ENCODE results near the gene OSBPL5.
"Not testable (repeated sequence)": the region's sequence is repeated elsewhere in the genome, so short reads cannot be mapped to it uniquely, and the experiment has no call there.

The OSBPL5 gene

GRCh38 chr11:3178349-3178748, 13.2 kb upstream of the OSBPL5 start:
- DNase-seq: no peak

DNA sequence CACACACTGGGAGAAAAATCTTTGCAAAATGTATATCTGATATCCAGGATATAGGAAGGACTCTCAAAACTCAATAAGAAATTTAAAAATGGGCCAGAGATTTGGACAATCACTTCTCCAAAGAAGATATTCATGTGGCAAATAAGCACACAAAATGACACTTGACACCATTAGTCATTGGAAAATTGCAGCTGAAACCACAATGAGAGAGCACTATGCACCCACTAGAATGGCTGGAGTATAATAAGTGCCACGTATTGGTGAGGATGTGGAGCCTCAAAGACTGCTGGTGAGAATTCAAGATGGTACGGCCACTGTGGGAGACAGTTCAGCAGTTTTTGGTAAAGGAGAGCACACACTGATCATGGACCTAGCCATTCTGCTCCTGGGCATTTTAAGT, 12.8 kb upstream of the OSBPL5 start:
- DNase-seq: no peak

GRCh38 chr11:3176487-3176886, 11.4 kb upstream of the OSBPL5 start:
- no peak for DNase-seq

DNA sequence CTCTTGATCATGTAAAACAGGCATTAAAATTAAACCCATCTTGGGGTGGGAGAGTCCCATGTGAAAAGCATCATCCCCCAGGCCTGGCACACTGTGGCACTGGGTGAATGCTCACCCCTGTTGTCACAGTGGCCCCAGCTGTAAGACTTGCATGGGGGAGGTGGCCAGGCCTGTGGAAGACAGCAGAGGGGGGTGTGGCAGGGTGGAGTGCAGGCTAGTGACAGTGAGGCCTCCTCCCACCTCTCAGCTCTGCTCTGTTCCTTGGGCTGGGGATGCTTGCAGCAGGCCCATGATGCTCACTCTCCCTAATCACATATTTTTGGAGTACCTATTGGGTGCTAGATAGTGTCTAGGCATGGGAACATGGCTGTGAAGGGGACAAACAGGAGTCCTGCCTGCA, 10.1 kb upstream of the OSBPL5 start:
- no peak for DNase-seq

DNA sequence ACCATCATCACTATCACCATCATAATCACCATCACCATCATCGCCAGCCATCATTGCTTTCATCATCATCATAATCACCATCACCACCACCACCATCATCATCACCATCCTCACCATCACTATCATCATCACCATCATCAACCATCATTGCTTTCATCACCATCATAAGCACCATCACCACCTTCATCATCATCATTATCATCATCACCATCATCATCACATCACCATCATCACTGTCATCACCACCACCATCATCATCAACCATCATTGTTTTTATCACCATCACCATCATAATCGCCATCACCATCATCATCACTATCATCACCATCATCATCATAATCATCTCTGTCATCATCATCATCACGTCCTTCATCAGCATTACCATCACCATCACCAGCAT, 9.3 kb upstream of the OSBPL5 start:
- no peak for DNase-seq

- DNase-seq: no peak
Measured at GRCh38 chr11:3173795-3174194, 8.7 kb upstream of the OSBPL5 start.

GRCh38 chr11:3171931-3172560, 6.9 kb upstream of the OSBPL5 start:
- no peak for DNase-seq

DNA sequence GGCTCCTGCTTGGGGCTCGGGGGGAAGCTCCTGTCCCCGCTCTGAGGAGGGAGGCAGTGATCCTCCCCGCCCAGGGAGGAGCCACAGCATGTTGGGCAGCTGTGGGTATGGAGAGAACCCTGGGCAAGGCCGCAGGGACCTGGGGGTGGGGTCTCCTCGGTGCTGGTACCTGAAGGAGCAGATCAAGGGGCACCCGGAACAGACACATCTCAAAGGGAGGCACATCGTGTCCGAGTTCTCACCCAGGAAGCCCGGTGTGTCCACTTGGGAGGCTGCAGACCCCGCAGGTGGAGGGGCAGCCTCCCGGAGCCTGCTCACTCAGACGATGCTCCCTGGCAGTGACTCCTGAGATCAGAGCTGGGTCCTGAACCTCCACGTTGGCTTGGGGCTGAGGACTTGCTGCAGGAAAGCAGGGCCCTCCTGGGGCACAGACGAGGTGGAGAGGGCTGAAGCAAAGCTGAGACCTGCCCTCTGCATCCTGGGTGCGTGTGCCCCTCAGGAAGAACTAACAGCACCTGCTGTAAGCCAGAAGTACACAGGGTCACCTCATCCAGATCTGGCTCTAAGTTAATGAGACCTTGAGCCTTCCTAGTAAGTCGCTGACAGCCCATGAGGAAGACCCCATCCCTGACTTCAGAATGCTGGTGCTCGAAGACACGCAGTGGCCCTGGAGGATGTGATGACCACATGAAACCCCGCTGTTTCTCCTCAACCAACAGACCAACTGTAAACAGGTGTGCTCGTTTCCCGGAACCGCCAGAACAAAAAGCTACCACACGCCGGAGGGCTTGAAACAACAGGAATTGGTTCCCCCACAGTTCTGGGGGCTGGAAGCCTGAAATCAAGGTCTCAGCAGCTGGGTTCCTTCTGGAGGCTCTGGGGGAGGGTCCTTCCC, 5.9 kb upstream of the OSBPL5 start:
- no peak for DNase-seq

DNA sequence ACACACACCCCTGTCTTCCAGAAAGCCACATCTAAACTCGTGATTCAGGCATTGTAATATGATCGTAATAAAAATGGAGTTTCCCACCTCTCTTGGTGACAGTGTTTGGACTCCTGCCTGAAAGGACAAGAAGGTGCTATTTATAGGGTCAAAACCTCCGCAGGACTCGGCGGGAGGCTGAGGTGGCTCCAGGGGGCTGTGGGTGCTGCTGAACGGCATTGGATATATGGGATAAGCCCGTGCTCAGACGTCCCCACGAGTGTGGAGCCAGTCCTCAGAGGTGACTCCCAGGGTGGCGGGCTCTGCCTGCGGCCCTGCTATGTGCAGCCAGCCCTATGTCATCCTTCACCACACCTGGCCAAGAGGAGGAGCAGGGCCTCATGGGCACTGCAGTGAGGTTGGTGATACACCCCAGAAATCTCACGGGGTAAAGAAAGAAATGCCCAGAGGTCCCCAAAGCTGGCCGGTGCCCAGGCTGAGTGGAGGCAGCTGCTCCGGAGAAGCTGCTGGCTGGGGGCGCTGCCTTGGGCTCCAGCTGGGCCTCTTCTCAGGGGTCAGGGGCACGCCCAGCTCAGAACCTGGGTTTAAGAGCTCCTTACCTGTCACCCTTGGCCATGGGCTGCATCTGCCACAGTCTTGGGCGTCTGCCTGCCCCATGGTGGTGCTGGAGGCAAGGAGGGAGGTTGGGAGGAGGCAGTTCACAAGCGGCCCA, 5.1 kb upstream of the OSBPL5 start:
- no peak for DNase-seq

- no peak for DNase-seq
Measured at GRCh38 chr11:3169255-3170043, 4.3 kb upstream of the OSBPL5 start.

- DNase-seq: not testable (repeated sequence)
Measured at GRCh38 chr11:3168742-3169254, 3.7 kb upstream of the OSBPL5 start.

- no peak for DNase-seq
Measured at GRCh38 chr11:3167143-3168119, 2.3 kb upstream of the OSBPL5 start.

DNA sequence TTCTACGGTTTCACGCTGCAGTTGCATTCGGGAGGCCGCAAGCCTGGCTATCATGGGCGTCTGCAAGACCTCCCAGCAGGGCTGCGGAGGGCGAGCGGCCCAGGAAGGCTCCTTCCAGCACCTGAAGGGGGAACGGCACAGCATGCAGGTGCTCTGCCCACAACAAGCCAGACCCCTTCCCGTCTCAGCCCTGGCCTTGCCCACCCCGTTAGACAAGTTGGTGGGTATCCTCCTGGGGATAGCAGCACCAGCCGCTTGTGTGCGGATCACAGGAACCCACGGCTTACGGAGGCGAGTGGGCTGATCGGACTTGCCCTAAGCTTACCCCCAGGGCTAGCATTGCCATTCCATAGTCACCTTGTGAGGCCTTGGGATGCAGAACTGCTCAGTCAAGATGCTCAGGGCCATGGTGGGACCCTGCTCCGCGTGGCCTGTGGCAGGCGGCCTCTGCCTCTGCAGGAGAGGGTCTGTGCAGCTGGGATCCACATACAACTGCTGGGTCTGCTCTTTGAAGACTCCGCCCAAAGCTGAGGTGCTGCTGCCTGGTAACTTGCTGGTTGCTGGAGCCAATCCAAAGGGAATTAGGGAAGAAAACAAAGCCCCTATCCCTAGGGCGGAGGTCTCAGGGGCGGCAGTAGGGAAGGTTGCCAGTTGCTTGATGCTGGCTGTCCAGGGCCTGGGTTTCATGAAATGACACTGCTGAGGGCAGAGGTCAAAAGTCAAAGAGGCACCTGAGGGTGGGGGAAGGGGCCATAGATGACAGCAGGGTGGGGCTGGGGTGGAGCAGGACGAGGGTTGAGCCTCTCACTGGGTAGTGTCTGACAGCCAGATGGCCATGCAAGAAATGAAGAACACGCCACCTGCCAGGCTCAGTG, 1.4 kb upstream of the OSBPL5 start:
- no peak for DNase-seq

DNA sequence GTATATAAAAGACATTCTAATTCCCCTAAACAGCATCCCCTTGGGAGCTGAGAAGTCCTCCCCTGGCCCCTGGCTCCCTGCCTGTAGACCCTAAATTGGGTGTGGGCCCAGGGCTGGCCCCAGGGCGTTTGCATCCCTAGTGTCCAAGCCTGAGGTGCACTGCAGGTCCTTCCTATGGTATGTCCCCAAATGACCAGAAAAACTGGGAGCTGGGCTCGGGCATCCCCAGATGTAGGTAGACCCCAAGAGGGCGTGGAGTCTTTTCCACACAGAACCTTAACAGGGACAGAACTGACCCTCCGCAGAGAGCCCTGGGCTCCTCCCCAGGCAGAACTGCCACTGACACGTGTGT, 782 bp upstream of the OSBPL5 start:
- no peak for DNase-seq

DNA sequence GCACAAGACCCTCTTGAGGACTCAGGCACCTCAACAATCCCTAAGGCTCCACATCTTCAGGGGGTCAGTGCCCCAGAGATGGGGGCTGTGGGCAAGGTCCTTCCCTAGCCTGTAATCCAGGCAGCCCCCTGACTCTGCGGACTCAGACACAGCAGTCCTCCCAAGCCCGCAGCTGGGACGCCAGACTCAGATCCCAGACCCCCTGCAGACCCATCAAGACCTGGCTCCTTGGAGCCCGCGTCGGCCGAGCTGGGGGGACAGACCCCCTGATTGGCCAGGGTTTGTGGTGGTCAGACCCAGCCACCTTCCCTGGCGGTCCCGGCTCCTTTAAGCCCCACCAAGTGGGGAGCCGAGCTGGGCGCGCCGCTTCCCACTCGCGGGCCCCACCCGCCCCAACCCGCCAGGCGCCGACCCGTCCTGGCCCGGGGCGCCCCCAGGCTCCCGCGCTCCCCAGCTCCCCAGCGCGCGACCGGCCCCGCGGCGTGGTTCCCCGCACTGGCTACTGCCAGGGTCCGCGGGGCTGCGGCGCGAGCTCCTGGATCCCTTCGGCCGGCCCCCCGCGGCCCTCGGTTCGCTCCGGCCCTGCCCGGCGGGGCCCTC, 458 bp downstream of the OSBPL5 start:
- DNase-seq: no peak

- no peak for DNase-seq
Measured at GRCh38 chr11:3164138-3164551, 965 bp downstream of the OSBPL5 start.

GRCh38 chr11:3163241-3163981, 1.7 kb downstream of the OSBPL5 start:
- DNase-seq: no peak

DNA sequence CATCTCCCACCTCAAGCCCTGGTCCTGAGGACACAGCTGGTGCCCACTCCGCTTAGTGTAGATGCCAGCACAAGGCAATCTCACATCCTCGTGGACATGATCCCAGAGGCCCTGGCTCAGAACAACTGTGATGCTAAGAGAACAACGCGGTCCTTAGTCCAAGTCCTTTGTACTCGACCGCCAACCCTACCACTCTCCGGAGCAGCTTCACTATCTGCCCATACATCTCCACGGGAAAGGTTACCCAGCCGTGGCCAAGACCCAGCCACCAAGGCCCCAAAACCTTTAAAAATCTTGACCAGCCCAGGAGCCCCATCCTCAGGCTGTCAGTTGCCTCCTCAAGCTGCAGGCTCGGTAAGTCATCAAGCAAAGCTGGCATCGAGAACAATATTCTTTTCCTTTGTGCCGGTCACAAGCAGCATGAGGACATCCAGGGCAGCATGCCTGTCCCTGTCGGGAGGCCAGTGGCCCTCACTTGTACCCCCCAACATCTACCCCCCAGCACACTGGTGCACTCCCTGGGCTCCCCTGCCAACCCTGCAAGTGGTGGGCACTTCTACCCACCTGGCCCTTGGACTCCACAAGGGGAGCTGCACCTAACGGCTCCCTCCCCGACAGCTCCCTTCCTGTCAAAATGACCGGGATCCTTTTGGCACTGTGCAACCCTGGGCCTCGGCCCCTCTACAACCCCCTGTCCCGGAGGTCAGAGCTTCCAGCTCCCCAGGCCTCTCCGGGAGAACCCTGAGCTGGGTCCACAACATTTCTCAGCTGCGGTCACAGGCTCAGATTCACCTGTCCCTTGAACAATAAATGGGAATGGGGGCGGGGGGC, 2.5 kb downstream of the OSBPL5 start:
- DNase-seq: no peak

All from SIG-M5 (cell line).